HG03196 (cell line): Measurements from ENCODE around the gene TGFBR1.

Experiments
- ATAC-seq: cut with Tn5 transposase; IDR thresholded peaks from one replicate; pipeline ENCODE4 v1.9.1; 2021; ENCODE audit not compliant: unreplicated experiment

The TGFBR1 gene

DNA sequence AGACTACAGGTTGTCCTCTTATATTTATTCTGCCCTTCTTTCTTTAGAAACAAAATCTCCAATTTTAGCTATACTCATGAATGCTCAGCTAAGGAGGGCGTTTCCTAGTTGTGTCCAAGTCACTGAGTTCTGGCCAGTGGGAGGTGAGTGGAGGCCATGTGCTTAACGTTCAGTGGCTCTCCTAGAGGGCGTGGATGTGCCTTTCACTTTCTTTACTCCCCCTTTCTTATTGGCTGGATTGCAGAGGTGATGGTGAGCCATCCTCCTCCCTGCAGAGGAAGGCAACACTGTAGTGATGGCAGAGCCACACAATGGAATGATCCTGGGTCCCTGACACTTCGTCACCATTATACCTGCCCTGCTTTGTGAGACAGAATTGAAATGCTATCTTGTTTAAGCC is 62.2 kb downstream of the TGFBR1 start:
- no peak for ATAC-seq

DNA sequence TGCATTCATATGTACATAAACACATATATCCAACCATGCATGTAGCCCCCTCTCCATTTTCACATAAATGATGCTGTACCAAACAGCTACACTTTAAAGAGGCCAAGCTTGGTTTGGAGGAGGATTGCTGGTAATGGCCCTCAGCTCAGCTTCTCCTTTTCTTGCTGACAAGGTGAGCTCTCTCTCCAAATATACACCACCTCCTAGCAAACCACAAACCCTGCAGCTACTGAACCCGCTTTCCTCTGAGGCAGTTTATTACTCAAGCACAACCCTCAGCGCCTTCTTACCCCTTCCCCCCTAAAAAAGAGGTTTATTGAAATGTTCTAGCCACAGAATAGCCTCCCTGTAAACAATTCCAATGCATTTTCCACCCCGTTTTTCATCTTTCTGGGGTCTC is 62.8 kb downstream of the TGFBR1 start:
- no peak for ATAC-seq

DNA sequence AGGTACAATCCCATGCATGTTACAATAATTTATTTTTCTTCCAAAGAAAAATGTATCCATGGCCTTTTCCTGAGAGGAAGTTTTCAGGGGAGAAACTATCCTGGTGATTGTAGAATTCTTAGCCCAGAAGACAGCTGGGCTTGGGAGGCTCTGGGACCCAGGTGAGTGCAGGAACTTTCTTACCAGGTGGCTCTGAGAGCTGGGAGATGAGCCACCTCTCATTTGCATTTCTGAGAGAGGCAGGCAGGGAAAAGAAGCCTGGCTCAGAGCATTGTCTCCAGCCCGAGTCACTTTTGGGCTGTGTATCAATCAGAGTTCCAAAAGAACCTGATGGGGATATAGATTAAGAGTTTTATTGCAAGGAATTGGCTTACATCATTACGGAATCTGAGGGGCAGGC is 64.2 kb downstream of the TGFBR1 start:
- no peak for ATAC-seq

DNA sequence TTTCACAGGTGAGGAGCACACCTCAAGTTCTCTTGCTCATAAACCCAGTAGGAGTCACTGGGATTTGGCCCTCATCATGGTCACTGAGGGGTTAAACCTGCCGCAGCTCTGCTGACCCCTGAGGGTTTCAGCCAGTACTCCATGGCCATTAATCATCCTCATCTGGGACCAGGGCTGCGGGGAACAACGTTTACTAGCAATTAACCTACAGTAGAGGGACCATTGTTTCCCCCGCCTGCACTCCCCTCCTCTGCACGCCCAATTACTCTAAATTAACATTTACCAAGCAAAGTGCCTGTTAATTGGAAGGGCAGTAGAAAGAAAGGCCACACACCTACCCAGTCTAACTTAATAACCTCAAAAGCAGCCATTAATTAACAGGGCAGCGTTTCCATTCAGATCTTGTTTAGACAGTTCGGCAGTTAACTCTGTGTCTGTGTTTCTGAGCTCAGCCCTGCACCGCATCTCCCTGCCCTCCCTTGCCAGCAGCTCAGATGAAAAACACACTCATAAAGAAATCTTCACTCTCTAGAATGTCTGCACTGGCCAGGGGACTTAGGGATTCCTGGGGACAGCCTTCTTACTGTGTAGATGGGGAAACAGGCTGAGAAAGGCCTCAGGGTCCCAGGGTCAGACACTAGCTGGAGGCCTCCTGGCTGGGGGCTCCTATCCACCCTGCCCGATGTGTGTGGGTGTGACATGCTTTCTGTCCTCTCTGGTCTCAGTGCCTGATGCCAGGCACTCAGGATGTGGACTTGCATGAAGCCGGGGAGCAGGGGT is 65.3 kb downstream of the TGFBR1 start:
- ATAC-seq, result no peak

DNA sequence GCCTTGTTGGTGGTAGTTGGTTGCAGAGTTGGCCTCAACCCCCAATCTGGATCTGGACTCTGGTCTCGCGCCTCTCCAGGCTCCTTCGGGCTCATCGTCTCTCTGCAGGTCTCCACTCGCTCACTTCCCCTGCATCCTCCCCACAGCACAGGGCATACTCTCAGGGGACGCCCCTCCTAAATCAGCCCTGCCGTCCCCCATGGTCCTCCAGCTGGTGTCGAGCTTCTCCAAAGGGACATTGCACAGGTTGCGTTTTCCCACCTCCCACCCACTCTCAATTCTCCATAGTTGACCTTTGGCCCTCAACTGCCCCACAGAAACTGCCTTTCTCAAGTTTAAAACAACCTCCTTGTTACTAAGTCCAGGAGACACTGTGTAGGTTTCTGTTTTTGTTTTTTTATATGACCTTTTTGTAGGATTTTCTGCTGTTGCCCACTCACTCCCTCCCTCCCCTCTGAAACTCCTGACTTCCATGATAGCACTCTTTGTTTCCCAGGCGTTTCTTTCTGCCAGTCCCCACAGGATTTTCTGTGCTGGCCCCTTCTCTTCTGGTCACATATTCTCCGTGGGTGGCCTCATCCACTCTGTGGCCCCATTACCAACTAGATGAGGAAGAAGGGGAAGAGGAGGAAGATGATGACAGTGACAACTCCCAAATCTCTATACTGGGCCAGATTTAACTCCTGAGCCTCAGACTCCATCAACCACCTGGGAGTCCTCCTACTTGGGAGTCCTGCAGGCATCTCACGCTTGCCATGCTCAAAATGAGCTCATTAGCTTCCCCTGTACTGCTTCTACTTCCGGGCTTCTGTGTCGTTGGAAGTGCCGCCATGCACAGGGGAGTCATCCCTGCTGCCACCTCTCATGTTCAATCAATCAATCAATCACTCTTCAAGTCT is 66.6 kb downstream of the TGFBR1 start:
- ATAC-seq, result no peak

DNA sequence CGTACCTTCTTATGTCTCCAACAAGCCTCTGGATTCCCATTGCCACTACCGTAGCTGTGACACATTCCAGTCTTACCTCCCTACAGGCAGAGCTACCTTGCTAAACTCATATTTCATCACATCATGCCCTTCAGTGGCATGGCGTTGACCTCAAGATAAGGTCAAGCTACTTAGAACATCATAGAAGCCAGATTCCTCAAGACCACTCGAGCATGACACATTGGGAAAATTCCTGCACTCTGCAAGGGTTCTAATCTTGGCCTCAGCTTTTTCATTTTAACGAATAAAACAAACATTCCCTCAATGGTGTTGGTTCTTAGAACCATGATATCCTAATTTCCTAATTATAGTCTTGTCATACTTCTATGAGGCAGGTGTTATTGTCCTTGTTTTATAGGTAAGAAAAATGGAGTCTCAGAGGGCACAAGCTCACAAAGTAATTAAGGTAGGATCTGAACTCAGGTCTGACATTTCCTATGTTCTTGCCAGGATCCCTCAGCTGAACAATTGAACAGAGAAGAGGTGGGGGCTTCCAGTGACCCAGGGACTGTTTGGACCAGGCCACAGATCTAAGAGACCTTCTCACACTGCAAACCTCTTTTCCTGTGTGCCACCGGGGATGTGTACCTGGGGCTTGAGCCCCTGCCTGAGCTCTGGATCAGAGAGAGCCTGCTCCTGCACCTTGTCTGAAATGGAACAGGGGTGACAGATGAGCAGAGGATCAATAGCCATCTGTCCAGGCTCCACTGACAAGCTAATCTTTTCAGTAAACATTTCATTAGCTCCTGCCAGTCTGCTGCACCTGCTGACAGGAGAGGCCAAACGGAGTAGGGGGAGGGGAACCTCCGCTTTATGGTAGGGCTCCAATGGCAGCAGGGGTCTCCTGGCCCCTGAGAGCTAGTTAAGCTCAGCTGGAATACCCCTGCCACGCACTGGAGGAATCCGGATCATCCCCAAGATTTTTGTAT is 67.5 kb downstream of the TGFBR1 start:
- no peak for ATAC-seq

DNA sequence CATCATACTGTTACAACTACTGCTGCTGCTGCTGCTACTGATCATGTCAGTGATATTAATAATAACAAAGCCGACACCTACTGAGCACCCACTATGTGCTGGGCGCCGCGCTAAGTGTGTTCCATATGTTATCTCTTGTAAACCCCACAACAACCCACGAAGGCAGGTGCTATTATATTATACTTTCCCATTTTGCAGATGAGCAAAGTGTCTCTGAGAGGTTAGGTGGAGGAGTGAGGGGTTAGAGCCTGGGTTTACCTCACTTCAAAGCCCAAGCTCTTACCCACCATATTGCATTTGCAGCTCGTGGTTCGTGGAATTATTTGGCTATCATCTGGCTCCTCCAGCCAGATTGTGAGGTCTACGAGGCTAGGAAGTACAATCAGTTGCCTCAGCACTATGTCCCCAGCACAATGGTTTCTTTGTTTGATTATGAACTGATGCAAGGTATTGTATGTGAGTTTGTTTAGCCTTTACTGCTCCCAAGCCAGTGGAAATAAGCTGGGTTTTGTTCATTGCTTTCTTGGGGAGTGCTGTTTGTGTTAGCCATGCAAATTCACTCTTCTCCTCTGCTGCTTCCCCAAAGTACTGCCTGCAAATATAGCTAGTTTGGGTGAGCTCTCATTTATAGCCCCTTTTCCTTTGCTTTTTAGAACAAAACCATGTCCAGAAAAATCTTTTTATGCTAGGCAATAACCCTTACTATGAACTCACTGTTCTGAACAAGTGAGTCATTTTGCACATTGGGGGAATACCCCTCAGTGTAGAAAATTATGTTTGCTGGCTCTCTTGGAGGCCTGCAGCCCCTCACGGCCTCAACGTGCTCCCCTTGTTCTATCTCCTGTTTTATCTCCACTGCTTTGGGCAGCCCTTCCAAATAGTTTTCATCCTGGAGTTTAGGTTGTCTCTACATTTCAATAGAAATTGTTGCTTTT is 68.9 kb downstream of the TGFBR1 start:
- ATAC-seq, result no peak

DNA sequence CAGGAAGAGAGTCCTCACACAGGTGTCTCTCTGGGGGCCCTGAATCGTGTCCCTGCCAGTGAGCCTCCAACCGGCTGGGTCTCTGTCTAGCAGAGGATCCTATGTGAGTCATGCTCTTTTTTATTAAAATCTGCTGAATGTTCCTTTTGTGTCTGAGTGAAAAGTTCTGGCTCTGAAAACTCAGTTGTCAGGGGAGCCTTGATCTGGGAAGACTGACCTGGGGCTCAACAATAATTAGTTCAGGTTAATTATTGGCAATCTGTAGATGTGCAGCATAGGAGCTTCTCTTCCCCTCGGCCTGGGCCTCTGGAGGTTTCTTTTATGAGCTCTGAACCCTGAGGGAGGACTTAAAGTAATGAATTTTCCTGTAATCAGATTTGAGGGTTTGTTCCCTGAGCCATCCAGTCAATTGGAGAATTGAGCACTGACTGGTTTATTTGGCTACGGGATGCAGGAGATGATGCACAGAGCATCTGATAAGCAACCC is 71.7 kb downstream of the TGFBR1 start:
- ATAC-seq, result no peak

DNA sequence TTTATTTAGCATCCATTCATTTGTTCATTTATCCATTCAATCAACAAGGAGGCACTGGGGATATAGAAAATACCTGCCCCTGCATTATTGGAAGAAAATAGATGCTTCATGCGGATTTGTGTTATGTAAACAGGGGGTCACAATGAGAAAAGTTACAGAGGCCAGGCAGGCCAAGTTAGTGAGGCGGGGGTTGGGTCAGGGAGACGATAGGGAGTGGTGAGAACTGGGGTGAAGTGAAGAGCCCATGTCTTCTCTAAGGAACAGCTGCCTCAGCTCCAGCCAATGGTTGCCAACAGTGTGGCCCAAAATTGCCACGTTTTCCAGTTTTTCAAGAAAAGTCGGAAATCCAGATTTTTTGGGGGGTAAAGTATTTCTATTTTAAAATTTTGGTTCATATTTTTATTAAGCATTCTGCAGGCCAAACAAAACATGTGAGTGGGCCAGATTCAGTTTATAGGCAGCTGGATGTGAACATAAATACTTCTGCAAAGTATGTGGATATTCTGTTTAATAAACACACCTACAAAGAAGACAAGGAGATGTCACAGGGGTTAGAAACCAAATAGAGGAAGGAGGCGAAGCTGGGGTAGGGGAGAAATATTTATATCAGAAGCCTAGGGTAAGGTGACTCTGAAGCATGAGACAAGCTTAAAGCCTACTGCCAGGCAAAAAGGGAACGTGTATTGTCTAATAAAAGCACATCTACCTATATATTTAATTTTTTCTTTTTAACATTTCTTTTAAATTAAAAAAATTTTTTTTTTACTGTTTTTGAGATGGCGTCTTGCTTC is 72.9 kb downstream of the TGFBR1 start:
- no peak for ATAC-seq

DNA sequence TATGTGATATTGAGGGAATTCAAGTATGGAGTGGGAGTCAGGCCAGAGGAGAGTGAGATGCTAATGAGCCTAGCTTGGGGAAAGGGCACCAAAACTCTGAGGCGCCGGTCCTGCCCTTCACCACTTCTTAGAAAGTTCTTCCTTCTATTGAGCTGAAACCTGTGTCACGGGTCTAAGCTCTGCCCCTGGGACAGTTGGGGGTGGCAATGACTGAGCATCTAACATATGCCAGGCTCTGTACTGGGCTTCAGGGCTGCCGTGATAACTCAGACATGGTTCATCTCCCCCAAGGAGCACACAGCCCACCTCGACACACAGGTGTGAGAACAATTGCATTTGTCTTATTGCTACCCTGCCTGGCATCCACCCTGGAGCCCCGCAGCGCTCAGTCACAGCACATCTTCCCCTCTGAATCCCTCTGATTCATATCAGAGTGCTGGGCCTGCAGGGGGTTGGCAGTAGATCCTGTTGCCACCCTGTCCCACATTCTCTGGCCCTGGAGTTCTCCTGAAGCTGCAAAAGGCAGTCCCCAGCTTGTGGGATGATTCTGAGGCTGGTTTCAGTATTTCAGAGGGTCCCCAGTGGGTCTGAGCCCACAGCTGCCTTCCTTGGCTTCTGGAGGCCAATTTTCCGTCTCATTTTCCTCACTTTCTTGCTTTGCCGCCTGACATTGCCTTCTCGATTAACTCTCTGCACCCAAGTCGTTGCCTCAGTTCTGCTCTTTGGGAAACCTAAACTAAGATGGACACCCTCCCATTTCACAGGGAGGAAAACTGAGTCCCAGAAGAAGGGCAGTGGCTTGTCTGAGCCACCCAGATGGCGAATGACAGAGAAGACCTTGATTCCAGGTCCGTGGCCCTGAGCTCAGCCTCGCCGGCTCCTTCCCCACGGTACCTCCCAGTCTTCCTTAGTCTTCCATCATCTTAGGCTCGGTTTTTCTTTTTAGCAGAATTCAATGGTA is 74.3 kb downstream of the TGFBR1 start:
- ATAC-seq, result no peak

DNA sequence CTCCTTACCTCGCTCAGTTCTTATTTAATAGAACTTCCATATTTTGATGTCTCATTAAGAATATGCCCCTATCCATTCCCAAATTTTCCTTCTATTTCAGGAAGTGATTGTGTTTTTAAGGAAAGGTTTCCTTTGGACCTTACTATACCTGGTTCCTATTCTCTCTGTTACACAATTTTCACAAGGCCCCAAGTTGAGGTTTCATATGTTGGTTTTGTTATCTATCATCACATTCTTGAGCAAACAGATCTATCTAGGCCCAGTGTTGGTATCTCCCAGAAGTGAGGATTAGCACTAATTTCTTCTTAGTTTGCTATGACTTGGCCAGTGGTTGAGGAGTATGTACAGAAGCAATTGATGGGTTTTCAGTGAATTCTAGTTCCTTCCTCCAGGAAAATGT is 75.3 kb downstream of the TGFBR1 start:
- no peak for ATAC-seq

DNA sequence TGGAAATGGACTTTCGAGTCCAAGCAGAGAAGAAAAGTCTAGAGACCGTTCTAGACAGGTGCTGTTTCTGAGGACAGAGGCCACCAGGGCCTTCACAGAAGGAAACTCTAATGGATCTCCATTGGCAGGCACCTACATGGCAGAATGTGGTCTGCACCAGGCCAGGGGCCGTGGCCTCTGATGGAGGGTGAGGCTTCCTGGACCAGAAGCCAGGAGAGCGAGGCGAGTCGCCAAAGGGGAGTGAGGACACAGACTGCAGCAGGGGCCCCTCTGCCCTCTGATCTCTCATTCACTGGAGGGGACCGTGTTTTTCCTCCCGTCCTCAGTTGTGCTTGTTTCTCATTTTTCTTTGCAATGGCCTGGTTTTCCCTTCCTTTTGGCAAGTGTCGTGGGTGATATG is 75.7 kb downstream of the TGFBR1 start:
- ATAC-seq, result no peak

DNA sequence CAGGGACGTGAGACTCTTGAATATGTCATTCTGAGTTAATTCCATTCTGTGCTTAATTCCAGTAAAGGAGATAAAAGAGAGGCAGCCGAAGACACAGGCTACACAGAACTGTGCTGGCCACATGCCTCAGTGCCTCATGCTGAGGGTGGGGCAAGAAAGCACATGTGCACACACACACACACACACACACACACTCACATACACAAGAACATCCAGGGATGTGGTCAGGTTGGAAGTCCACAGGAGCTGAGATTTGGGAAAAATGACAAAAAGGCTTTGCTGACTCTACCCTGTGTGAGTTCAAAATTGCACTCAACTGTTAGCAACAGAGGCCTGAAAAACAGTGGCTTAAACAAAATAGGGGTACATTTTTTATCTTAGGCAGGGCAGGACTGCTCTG is 76.3 kb downstream of the TGFBR1 start:
- no peak for ATAC-seq

DNA sequence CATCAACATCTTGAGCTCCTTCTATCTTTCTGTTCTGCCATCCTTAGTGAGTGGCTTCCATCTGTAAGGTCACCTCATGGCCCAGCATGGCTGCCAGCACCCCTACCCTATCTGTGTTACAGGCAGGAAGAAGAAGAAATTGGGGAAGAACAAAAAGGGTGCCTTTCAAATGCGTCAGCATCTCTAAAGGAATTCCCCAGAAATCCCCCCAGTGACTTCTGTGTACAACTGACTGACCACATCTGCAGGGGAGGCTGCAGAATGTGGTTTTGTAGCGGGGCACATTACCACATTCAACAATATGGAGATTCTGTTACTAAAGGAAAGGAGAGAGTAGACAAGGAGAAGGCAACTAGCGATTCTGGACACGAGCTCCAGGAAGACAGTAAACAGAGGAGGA is 76.7 kb downstream of the TGFBR1 start:
- ATAC-seq, result peak; percentile 36

DNA sequence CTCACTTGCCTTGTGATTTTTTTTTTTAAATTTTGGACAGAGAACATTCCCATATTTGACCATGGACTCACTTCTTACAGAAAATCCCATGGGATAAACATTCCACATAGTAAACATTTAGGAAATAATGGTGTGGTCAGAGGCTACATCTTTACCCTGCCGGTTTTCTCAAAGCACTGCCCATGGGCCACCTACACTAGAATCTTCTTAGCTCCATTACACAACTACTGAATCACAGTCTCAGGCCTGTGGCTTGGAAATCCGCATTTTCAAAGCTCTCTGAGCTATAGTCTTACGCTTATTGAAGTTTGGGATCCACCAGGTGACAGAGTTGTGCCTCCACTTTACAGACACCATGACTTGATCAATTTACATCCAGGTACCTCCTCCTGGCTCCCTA is 77.4 kb downstream of the TGFBR1 start:
- no peak for ATAC-seq

DNA sequence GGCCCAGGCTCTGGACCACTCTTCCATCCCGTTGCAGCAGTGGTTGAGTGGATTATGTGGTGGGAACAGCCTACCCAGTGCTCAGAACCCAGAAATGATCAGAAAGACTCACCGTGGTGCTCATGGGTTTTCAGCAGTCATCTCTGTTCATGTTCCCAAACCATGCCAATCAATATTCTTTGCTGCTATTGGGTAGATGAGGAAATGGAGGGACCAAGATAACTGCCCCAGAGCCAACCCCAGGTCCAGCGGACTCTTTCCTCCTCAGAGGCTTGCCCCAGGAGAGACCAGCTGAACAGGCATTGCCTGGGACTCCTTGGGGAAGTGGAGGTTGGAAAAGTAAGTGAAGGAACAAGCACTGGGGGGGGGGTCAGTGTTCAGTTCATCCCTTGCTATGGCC is 78.7 kb downstream of the TGFBR1 start:
- no peak for ATAC-seq

DNA sequence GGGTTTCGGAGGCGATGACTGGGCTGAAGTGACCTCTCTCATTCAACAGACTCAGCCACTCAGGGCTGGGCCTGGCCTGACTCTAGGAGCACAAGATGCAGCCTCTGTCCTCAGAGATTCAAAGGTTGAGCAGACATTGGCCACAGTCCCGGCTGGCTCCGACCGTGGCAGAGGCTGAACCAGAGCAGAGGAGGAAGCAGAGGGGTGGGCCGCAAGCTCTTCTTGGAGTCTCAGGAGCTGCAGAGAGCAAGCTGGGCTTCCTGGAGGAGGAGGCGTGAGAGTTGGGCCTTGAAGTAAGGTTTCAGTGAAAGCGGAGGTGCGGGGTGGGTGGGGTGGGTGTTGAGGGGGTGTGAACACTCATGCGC is 79.2 kb downstream of the TGFBR1 start:
- ATAC-seq, result peak; percentile 1
